ENCODE results near the gene DCBLD2.

DCBLD2 gene

DNA sequence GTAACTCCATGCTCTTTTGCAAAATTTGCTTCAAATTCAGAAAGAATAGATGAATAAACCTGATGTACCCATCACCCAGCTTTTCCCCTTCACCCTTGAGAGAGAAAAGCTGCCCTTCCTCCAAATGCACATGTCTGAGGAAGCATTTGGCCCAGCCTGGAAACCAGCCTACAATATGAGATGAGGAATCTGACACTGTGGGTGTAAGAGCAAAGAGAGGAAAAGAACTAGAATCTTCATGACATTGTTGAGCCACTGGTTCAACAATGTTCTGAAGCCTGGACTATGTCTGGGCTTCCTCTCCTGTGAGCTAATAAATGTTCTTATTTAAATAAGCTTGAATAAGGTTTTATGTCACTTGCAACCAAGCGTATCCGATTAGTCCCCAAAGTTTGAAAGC, 18.7 kb upstream of the DCBLD2 start:
- Histone ChIP-seq H3K9me3 (no peaks in the 10 kb centered on the region), H3K4me1 (ENCODE audit: control insufficient read depth in 1 of 2, insufficient read depth in 1 of 2, low read depth in 1 of 2, low read length in 1 of 2) (no peaks in the 10 kb centered on the region), H3K27me3 (peaks cover 5% of the 10 kb centered on the region), H3K4me3 (ENCODE audit: low read depth in 1 of 2, low read length in 1 of 2) (no peak overlapping the region), H3K36me3 (no peaks in the 10 kb centered on the region), H3K27ac (no peak overlapping the region)
- TF ChIP-seq, protein P1, sequence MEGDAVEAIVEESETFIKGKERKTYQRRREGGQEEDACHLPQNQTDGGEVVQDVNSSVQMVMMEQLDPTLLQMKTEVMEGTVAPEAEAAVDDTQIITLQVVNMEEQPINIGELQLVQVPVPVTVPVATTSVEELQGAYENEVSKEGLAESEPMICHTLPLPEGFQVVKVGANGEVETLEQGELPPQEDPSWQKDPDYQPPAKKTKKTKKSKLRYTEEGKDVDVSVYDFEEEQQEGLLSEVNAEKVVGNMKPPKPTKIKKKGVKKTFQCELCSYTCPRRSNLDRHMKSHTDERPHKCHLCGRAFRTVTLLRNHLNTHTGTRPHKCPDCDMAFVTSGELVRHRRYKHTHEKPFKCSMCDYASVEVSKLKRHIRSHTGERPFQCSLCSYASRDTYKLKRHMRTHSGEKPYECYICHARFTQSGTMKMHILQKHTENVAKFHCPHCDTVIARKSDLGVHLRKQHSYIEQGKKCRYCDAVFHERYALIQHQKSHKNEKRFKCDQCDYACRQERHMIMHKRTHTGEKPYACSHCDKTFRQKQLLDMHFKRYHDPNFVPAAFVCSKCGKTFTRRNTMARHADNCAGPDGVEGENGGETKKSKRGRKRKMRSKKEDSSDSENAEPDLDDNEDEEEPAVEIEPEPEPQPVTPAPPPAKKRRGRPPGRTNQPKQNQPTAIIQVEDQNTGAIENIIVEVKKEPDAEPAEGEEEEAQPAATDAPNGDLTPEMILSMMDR (IDR thresholded peaks at IDR 0.05), result no peak

DNA sequence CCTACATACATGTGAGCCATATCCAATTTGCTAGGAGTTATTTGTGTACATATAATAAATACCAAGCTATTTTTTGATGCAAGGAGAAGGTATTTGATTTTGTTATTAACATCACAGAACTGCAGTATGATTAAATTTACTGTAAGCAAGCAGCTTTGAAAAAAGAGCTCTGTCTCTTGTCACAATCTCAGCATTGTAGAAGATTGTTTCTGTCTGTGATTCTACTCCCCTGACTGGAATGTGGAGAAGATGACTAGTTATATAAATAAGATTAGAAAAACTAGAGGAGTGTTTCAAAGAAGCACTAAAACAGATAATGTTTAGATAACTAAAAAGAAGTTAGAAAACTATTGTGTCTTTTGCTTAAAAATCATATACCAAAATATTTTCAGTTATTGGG, 17.1 kb upstream of the DCBLD2 start:
- no peak overlapping the region for H3K27ac ChIP-seq
- no peak overlapping the region for H3K4me3 ChIP-seq (ENCODE audit: low read depth in 1 of 2, low read length in 1 of 2)
- H3K36me3 ChIP-seq, result no peaks in the 10 kb centered on the region
- peaks cover 11% of the 10 kb centered on the region for H3K27me3 ChIP-seq
- TF ChIP-seq, protein P1 (IDR thresholded peaks at IDR 0.05), result no peak
- H3K9me3 ChIP-seq, result no peaks in the 10 kb centered on the region
- H3K4me1 ChIP-seq (ENCODE audit: control insufficient read depth in 1 of 2, insufficient read depth in 1 of 2, low read depth in 1 of 2, low read length in 1 of 2), result no peaks in the 10 kb centered on the region

DNA sequence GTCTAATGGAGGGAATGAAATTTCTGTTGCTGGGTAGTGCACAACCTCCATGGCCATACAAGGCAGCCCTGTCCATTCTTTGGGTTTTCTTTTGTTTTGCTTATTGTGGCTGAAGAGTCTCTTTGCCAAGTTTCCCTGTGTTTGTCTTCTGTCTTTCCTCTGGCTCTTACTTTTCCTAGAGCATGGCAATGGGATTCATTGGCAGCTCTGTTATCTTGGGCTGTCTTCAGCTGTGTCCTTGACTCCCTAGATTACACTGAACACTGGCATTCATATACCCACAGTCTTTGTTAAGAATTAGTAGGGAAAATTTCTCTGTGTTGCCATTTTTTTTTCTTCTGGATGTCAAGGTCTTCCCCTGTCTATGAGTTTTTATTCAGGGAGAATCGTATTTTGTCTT, 16.1 kb upstream of the DCBLD2 start:
- no peaks in the 10 kb centered on the region for H3K9me3 ChIP-seq
- no peaks in the 10 kb centered on the region for H3K36me3 ChIP-seq
- peaks cover 11% of the 10 kb centered on the region for H3K27me3 ChIP-seq
- H3K27ac ChIP-seq, result no peak overlapping the region
- TF ChIP-seq, protein P1 (IDR thresholded peaks at IDR 0.05), result no peak
- H3K4me3 ChIP-seq (ENCODE audit: low read depth in 1 of 2, low read length in 1 of 2), result no peak overlapping the region
- H3K4me1 ChIP-seq (ENCODE audit: control insufficient read depth in 1 of 2, insufficient read depth in 1 of 2, low read depth in 1 of 2, low read length in 1 of 2), result no peaks in the 10 kb centered on the region

DNA sequence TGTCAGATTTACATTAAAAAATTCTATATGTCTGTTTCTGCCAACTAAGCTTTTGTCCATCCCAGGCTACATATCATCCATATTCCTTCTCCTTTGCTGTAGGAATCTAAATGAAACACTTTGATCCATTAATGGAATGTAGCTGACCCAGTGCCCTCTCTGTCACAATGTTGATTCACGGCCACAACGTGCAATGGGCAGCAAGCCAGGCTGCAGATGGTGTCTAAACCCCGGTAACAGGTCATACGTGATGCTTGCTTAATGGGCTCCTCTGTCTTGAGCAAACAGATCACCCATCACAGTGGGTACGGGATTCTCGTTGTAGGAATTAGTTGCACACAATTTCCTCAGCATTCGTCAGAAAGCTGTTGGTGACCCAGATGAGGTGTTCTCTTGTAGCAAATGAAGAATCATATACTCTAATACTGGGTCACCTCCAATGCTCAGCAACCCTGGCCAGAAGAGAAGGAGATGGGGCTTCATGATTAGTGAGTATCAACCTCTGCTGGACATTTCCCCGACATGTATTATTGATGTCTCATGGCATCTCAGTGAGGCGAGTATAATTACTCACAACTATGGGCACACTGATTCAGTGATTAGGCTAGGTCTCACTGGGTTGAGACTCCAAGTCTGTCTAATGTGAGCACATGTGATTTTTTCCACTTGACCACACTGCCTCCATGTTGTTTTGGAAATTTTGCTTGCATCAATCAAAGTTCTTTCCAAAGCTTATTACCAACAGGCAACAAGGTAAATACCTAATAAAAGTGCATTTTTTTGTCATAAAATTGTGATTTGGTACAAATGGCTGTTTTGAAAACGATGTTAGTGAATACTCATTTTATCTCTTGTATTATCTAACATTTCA, 12.9 kb upstream of the DCBLD2 start:
- TF ChIP-seq, protein P1 (IDR thresholded peaks at IDR 0.05), result no peak
- Histone ChIP-seq H3K27me3 (peaks cover 11% of the 10 kb centered on the region), H3K4me3 (ENCODE audit: low read depth in 1 of 2, low read length in 1 of 2) (no peak overlapping the region), H3K9me3 (no peaks in the 10 kb centered on the region), H3K27ac (no peak overlapping the region), H3K4me1 (ENCODE audit: control insufficient read depth in 1 of 2, insufficient read depth in 1 of 2, low read depth in 1 of 2, low read length in 1 of 2) (no peaks in the 10 kb centered on the region), H3K36me3 (no peaks in the 10 kb centered on the region)

DNA sequence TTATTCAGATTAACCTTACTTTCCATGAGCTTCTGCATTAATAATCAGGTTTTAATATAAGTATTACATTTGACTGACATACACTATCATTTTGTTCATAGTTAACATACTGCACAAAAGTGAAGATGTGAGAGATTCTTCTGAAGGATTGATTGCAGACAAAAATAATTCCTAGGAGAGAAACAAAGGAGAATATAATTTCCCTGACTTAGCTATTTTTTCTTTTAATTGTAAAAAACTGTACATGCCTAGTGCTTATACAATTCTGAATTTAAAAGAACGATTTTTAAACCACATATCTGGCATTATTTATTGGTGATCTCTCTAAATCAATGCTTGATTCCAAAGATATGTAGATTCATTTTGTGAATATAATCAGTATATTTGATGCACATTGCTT, 11.0 kb upstream of the DCBLD2 start:
- TF ChIP-seq, protein P1 (IDR thresholded peaks at IDR 0.05), result no peak
- H3K27ac ChIP-seq, result no peak overlapping the region
- H3K9me3 ChIP-seq, result no peaks in the 10 kb centered on the region
- no peaks in the 10 kb centered on the region for H3K4me1 ChIP-seq (ENCODE audit: control insufficient read depth in 1 of 2, insufficient read depth in 1 of 2, low read depth in 1 of 2, low read length in 1 of 2)
- no peaks in the 10 kb centered on the region for H3K36me3 ChIP-seq
- peaks cover 6% of the 10 kb centered on the region for H3K27me3 ChIP-seq
- no peak overlapping the region for H3K4me3 ChIP-seq (ENCODE audit: low read depth in 1 of 2, low read length in 1 of 2)
